Panc1 (cell line): ENCODE data around the gene C19orf53.

Experiments used
- CTCF ChIP-seq: fragments of 450-650 bp; IDR thresholded peaks from 2 replicates; pipeline ENCODE4 v1.5.1; 2017; ENCODE audit warnings: mild to moderate bottlenecking
- POLR2AphosphoS5 ChIP-seq: IDR thresholded peaks from 2 replicates; pipeline ENCODE4 v1.6.1; 2012; ENCODE audit warnings: mild to moderate bottlenecking, low read depth, low read length, moderate library complexity
- TCF7L2 ChIP-seq: IDR thresholded peaks from 2 replicates; pipeline ENCODE4 v1.6.1; 2011; ENCODE audit warnings: mild to moderate bottlenecking, low read depth, low read length, inconsistent platforms
- TF ChIP-seq, protein P1 (sequence below), 2 experiments: IDR thresholded peaks; 2 replicates each; pipeline ENCODE4 v1.6.1; 2011 to 2012; ENCODE audit warnings: low read depth in 2 of 2, control low read depth in 1 of 2, low read length in 1 of 2, mild to moderate bottlenecking in 1 of 2, moderate library complexity in 1 of 2; ENCODE audit not compliant: insufficient read depth in 1 of 2

GRCh38 chr19:13782537-13782936 lies 8.3 kb downstream of the C19orf53 start:
- TF ChIP-seq CTCF: no peak
- TF ChIP-seq POLR2AphosphoS5: no peak
- TF ChIP-seq TCF7L2: no peak
- TF ChIP-seq, protein P1, sequence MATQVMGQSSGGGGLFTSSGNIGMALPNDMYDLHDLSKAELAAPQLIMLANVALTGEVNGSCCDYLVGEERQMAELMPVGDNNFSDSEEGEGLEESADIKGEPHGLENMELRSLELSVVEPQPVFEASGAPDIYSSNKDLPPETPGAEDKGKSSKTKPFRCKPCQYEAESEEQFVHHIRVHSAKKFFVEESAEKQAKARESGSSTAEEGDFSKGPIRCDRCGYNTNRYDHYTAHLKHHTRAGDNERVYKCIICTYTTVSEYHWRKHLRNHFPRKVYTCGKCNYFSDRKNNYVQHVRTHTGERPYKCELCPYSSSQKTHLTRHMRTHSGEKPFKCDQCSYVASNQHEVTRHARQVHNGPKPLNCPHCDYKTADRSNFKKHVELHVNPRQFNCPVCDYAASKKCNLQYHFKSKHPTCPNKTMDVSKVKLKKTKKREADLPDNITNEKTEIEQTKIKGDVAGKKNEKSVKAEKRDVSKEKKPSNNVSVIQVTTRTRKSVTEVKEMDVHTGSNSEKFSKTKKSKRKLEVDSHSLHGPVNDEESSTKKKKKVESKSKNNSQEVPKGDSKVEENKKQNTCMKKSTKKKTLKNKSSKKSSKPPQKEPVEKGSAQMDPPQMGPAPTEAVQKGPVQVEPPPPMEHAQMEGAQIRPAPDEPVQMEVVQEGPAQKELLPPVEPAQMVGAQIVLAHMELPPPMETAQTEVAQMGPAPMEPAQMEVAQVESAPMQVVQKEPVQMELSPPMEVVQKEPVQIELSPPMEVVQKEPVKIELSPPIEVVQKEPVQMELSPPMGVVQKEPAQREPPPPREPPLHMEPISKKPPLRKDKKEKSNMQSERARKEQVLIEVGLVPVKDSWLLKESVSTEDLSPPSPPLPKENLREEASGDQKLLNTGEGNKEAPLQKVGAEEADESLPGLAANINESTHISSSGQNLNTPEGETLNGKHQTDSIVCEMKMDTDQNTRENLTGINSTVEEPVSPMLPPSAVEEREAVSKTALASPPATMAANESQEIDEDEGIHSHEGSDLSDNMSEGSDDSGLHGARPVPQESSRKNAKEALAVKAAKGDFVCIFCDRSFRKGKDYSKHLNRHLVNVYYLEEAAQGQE (IDR thresholded peaks at IDR 0.05; ENCODE audit: insufficient read depth in 1 of 2, low read depth in 2 of 2, low read length in 1 of 2): no peak
